Endothelial cell of umbilical vein (primary cell): ENCODE measurements around the gene TMEM125. TPM values are rescaled to one million over a fixed set of nuclear protein-coding genes. Genes with fewer than 3 reads are reported as not detected.

Source experiments
- BruUV-seq: library from RNA; stranded (reverse); fragments of 400-500 nt; replicated peaks from 2 replicates; lab custom pipeline; 2021; lab: Mats Ljungman, UMichigan
- CTCF ChIA-PET: fragments of 300-600, 350-600 bp; sonication (Branson Sonifier 250); formaldehyde crosslinking; loops from one replicate; lab custom pipeline; 2021; ENCODE audit warnings: antibody characterized with exemption, inconsistent platforms; lab: Charles Lee
- POLR2A ChIA-PET: fragments of 300-600, 350-600 bp; sonication (Branson Sonifier 250); formaldehyde crosslinking; loops from one replicate; lab custom pipeline; 2021; ENCODE audit warnings: antibody characterized with exemption, inconsistent platforms; lab: Charles Lee
- DNase-seq: peaks from one replicate; pipeline ENCODE4 v3.0.0-alpha.2; 2011; ENCODE audit warnings: low read depth, low spot score
- FAIRE-seq: peaks from 2 replicates; lab custom pipeline; 2011; peaks lifted over from hg19 to GRCh38; lab: Jason Lieb, UNC
- H2AFZ ChIP-seq: 2 replicates; pipeline ENCODE4 v1.6.0; 2012; ENCODE audit warnings: low read depth, low read length, control low read depth, inconsistent platforms
- H3K27ac ChIP-seq: 2 replicates; pipeline ENCODE4 v1.5.1; 2011; ENCODE audit warnings: low read depth, mild to moderate bottlenecking, control low read depth, low read length, moderate library complexity; ENCODE audit not compliant: insufficient read depth
- H3K27me3 ChIP-seq, 2 experiments: 2 replicates each; pipeline versions ENCODE4 v1.6.0 to v1.6.1; 2011; ENCODE audit warnings: low read length in 2 of 2, mixed read lengths in 1 of 2; ENCODE audit not compliant: control insufficient read depth in 2 of 2, insufficient read depth in 2 of 2
- H3K36me3 ChIP-seq, 2 experiments: 2 replicates in 1 of 2; 3 replicates in 1 of 2; pipeline ENCODE4 v1.5.1; 2011; ENCODE audit warnings: low read length in 2 of 2, mild to moderate bottlenecking in 1 of 2, moderate library complexity in 1 of 2; ENCODE audit not compliant: control insufficient read depth in 2 of 2, insufficient read depth in 2 of 2; ENCODE audit errors: extremely low read depth in 1 of 2
- H3K4me1 ChIP-seq: 3 replicates; pipeline ENCODE4 v1.5.1; 2011; ENCODE audit warnings: mild to moderate bottlenecking, low read length; ENCODE audit not compliant: control insufficient read depth, insufficient read depth; ENCODE audit errors: extremely low read depth
- H3K4me2 ChIP-seq: 2 replicates; pipeline ENCODE4 v1.6.1; 2011; ENCODE audit warnings: low read length, control low read depth, mixed read lengths; ENCODE audit not compliant: insufficient read depth
- H3K4me3 ChIP-seq, 3 experiments: fragments of 200-600 bp in 1 of 3; sonication (generic), shearing (Covaris generic) in 1 of 3; replicated peaks in 1 of 3; 2 replicates each; pipeline ENCODE4 v1.5.1; 2011 to 2016; ENCODE audit warnings: control low read depth in 3 of 3, low read length in 3 of 3, mild to moderate bottlenecking in 2 of 3, inconsistent platforms in 1 of 3, low read depth in 1 of 3, moderate library complexity in 1 of 3; ENCODE audit not compliant: insufficient read depth in 1 of 3
- H3K79me2 ChIP-seq: 2 replicates; pipeline ENCODE4 v1.6.0; 2012; ENCODE audit warnings: low read length, inconsistent platforms; ENCODE audit not compliant: control insufficient read depth, insufficient read depth
- H3K9ac ChIP-seq: replicated peaks from 2 replicates; pipeline ENCODE3; 2011; ENCODE audit warnings: low read length, control low read depth; ENCODE audit not compliant: insufficient read depth; ENCODE audit errors: extremely low read depth
- H3K9me1 ChIP-seq: replicated peaks from 3 replicates; pipeline ENCODE4 v1.6.0; 2011; ENCODE audit warnings: mild to moderate bottlenecking, low read length; ENCODE audit not compliant: control insufficient read depth, insufficient read depth; ENCODE audit errors: extremely low read depth
- H3K9me3 ChIP-seq: replicated peaks from 2 replicates; pipeline ENCODE4 v1.5.1; 2012; ENCODE audit warnings: low read length, inconsistent platforms; ENCODE audit not compliant: control insufficient read depth, insufficient read depth
- H4K20me1 ChIP-seq: replicated peaks from 2 replicates; pipeline ENCODE3; 2011; ENCODE audit warnings: mild to moderate bottlenecking, low read length; ENCODE audit not compliant: control insufficient read depth, insufficient read depth; ENCODE audit errors: extremely low read depth
- CTCF ChIP-seq, 2 donors: IDR thresholded peaks; 1 replicate in 1 of 2; 2 replicates in 1 of 2; pipeline ENCODE4 v1.5.1; 2011; ENCODE audit warnings: low read length in 2 of 2, mild to moderate bottlenecking in 2 of 2, moderate library complexity in 2 of 2, control low read depth in 1 of 2, inconsistent platforms in 1 of 2, low read depth in 1 of 2; ENCODE audit not compliant: insufficient read depth in 1 of 2; ENCODE audit errors: extremely low read depth in 1 of 2
- EZH2 ChIP-seq: IDR thresholded peaks from 2 replicates; pipeline ENCODE4 v1.6.1; 2012; ENCODE audit warnings: borderline replicate concordance, low read depth, mild to moderate bottlenecking, moderate library complexity, low read length, inconsistent platforms; ENCODE audit not compliant: severe bottlenecking
- FOS ChIP-seq: IDR thresholded peaks from 2 replicates; pipeline ENCODE4 v1.6.1; 2011; ENCODE audit warnings: mild to moderate bottlenecking, low read length, moderate library complexity, borderline replicate concordance; ENCODE audit not compliant: insufficient read depth
- GATA2 ChIP-seq: IDR thresholded peaks from 2 replicates; pipeline ENCODE4 v1.7.0; 2011; ENCODE audit warnings: low read depth, mild to moderate bottlenecking, moderate library complexity, mixed read lengths, low read length; ENCODE audit not compliant: insufficient read length, insufficient read depth
- JUN ChIP-seq: IDR thresholded peaks from 2 replicates; pipeline ENCODE4 v1.6.1; 2011; ENCODE audit warnings: borderline replicate concordance, low read depth; ENCODE audit not compliant: insufficient read length, insufficient read depth
- MYC ChIP-seq: IDR thresholded peaks from one replicate; pipeline ENCODE4 v1.6.1; 2011; ENCODE audit warnings: mild to moderate bottlenecking, low read depth, low read length
- POLR2A ChIP-seq: IDR thresholded peaks from 2 replicates; pipeline ENCODE4 v1.6.1; 2012; ENCODE audit warnings: low read depth, mild to moderate bottlenecking, control low read depth, low read length
- POLR2AphosphoS5 ChIP-seq: IDR thresholded peaks from 2 replicates; pipeline ENCODE4 v1.6.1; 2012; ENCODE audit warnings: low read depth, mild to moderate bottlenecking, control low read depth, low read length, moderate library complexity; ENCODE audit not compliant: insufficient read depth
- dilution Hi-C: fragments of 300-500 bp; cut with MboI; formaldehyde crosslinking; loops from one replicate; pipeline ENCODE4 v1.15.0; 2019; ENCODE audit warnings: low sequenced_read_pairs; ENCODE audit not compliant: extremely low pct_ligation_motif_present
- intact Hi-C: fragments of 100-400 bp; cut with micrococcal nuclease; formaldehyde crosslinking; loops from one replicate; pipeline ENCODE4 v1.10.0; 2022
- polyA plus RNA-seq, 4 experiments: library from polyadenylated mRNA; depleted of rRNA in 3 of 4; stranded (reverse) in 3 of 4; unstranded in 1 of 4; fragments of >200 nt; gene quantifications; 2 replicates each; pipeline versions ENCODE4 v1.2.1 to v1.2.3, GENCODE V29; 2011 to 2012; ENCODE audit warnings: missing spikeins in 1 of 4
- total RNA-seq: library from RNA; stranded (reverse); gene quantifications from 2 replicates; pipeline ENCODE4 v1.2.3, GENCODE V29; 2021
- TF ChIP-seq, protein P1 (sequence below): IDR thresholded peaks from 2 replicates; pipeline ENCODE4 v1.6.1; 2011; ENCODE audit not compliant: insufficient read depth, insufficient read length

Gene TMEM125
- total and polyA plus RNA-seq, 2 donors (not counting 3 experiments of a cell fraction or from before 2014, with no cell fraction given): 0.17 TPM; not detected in 1

DNA sequence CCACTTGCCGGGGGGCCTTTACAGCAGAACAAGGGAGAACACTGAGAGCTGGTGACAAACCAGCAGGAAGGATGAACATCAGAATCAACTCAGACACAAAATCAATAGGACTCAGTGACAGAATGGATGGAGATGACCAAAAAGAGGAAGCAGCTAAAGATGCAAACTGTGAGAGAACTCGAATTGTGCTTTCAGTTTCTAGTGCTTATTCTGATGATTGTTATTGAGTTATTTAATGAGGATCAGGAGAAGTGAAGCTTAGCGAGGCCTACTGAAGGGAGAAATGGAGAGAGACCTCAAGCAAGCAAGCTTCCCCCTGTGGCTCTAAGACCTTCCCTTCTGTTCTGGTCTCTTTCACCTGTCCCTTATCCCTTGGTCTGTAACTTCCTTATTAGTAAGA lies 30.3 kb upstream of the TMEM125 start:
- FAIRE-seq: no peak
- Histone ChIP-seq H3K79me2 (no peaks in the 10 kb centered on the region), H3K27me3 (no peaks in the 10 kb centered on the region), H3K27ac (no peak overlapping the region), H2AFZ (no peak overlapping the region), H4K20me1 (no peaks in the 10 kb centered on the region), H3K4me2 (no peak overlapping the region), H3K36me3 (no peaks in the 10 kb centered on the region), H3K4me1 (peaks cover 6% of the 10 kb centered on the region), H3K9me1 (no peaks in the 10 kb centered on the region), H3K4me3 (no peak overlapping the region), H3K9ac (no peak overlapping the region), H3K9me3 (no peaks in the 10 kb centered on the region)
- POLR2A ChIA-PET: interaction anchor here (0.5 to 1.0 kb wide), 2 partner anchors 69 to 213 kb away, joined by 3 to 5 read pairs; no protein-coding TSS in a partner anchor
- dilution Hi-C loops (loop anchor here (25.0 kb wide), 1 partner anchor 173 kb away; no protein-coding TSS in a partner anchor), intact Hi-C loops (loop anchor here (2.0 kb wide), 1 partner anchor 119 kb away; the partner anchor contains the start of gene CDC20)
- no peak for DNase-seq
- CTCF ChIA-PET: interaction anchor here (0.7 to 7.5 kb wide), 15 partner anchors 12 to 174 kb away, joined by 3 to 74 read pairs (median 6); partner anchors contain the start of genes CDC20, ELOVL1 and TIE1
- no TSS peak for BruUV-seq
- TF ChIP-seq POLR2A: no peak
- no peak for TF ChIP-seq EZH2
- no peak for TF ChIP-seq POLR2AphosphoS5
- TF ChIP-seq MYC: no peak
- TF ChIP-seq FOS: no peak
- no peak for TF ChIP-seq CTCF (IDR thresholded peaks at IDR 0.05; ENCODE audit: extremely low read depth in 1 of 2, insufficient read depth in 1 of 2, low read depth in 1 of 2, low read length in 2 of 2)
- TF ChIP-seq JUN: no peak
- no peak for TF ChIP-seq GATA2
- TF ChIP-seq, protein P1, sequence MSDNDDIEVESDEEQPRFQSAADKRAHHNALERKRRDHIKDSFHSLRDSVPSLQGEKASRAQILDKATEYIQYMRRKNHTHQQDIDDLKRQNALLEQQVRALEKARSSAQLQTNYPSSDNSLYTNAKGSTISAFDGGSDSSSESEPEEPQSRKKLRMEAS: no peak
